Gastroesophageal sphincter (tissue), 4 donors: Measurements from ENCODE around the gene DNAJC5. TPM values are rescaled to one million over a fixed set of nuclear protein-coding genes. Genes with fewer than 3 reads are reported as not detected.

Experiments used
- ATAC-seq: fragments of 150-250 bp; one replicate; pipeline ENCODE4 v1.9.1; 2016; ENCODE audit warnings: mild to moderate bottlenecking, moderate library complexity
- H3K27ac ChIP-seq, 4 donors: fragments of 200-600 bp; sonication (generic) in 3 of 4; 1 replicate in 3 of 4; 2 replicates in 1 of 4; pipeline ENCODE4 v1.5.1; 2016 to 2019
- H3K27me3 ChIP-seq: fragments of 200-600 bp; sonication (generic); one replicate; pipeline ENCODE4 v1.5.1; 2019
- H3K36me3 ChIP-seq, 2 donors: fragments of 200-600 bp; sonication (generic); one replicate each; pipeline ENCODE4 v1.5.1; 2019; ENCODE audit warnings: control low read depth in 1 of 2
- H3K4me1 ChIP-seq, 3 donors: fragments of 200-600 bp; sonication (generic); 1 replicate in 2 of 3; 2 replicates in 1 of 3; pipeline ENCODE4 v1.5.1; 2016 to 2019; ENCODE audit warnings: control low read depth in 2 of 3
- H3K4me3 ChIP-seq, 2 donors: fragments of 200-600 bp; sonication (generic); one replicate each; pipeline ENCODE4 v1.5.1; 2019; ENCODE audit warnings: mild to moderate bottlenecking in 1 of 2, moderate library complexity in 1 of 2
- H3K9me3 ChIP-seq, 3 donors: fragments of 200-600 bp; sonication (generic); one replicate each; pipeline ENCODE4 v1.5.1; 2017 to 2019; ENCODE audit warnings: control low read depth in 2 of 3
- EP300 ChIP-seq: sonication (generic); formaldehyde crosslinking; IDR thresholded peaks from one replicate; pipeline ENCODE4 v1.6.1; 2017; ENCODE audit warnings: antibody characterized with exemption, mild to moderate bottlenecking
- POLR2A ChIP-seq, 2 donors: fragments of 450-650 bp; IDR thresholded peaks; one replicate each; pipeline ENCODE4 v1.6.1; 2017; ENCODE audit warnings: antibody characterized with exemption in 2 of 2, mild to moderate bottlenecking in 2 of 2, moderate library complexity in 1 of 2
- POLR2AphosphoS5 ChIP-seq: sonication (generic); formaldehyde crosslinking; IDR thresholded peaks from one replicate; pipeline ENCODE4 v1.6.1; 2017; ENCODE audit warnings: antibody characterized with exemption
- WGBS, 2 donors: methylation state at CpG; one replicate each; pipeline ENCODE4 v1.1.5; 2018; ENCODE audit warnings: low coverage in 1 of 2; 5-methylcytosine and 5-hydroxymethylcytosine counted together
- total RNA-seq, 4 donors: library from RNA; depleted of rRNA; stranded (reverse); fragments of >200 nt; gene quantifications; one replicate each; pipeline ENCODE4 v1.1.0, GENCODE V29; 2016
- TF ChIP-seq, protein P1 (sequence below), 4 experiments: fragments of 200-600 bp in 2 of 4; fragments of 450-650 bp in 2 of 4; sonication (generic) in 1 of 4; IDR thresholded peaks; one replicate each; pipeline ENCODE4 v1.5.1; 2017 to 2019; ENCODE audit warnings: antibody characterized with exemption in 4 of 4, mild to moderate bottlenecking in 2 of 4, moderate library complexity in 2 of 4

DNAJC5 gene
- total RNA-seq, 4 donors from 2014 or later, result 44.7 to 70.6 (median 47.6) TPM

DNA sequence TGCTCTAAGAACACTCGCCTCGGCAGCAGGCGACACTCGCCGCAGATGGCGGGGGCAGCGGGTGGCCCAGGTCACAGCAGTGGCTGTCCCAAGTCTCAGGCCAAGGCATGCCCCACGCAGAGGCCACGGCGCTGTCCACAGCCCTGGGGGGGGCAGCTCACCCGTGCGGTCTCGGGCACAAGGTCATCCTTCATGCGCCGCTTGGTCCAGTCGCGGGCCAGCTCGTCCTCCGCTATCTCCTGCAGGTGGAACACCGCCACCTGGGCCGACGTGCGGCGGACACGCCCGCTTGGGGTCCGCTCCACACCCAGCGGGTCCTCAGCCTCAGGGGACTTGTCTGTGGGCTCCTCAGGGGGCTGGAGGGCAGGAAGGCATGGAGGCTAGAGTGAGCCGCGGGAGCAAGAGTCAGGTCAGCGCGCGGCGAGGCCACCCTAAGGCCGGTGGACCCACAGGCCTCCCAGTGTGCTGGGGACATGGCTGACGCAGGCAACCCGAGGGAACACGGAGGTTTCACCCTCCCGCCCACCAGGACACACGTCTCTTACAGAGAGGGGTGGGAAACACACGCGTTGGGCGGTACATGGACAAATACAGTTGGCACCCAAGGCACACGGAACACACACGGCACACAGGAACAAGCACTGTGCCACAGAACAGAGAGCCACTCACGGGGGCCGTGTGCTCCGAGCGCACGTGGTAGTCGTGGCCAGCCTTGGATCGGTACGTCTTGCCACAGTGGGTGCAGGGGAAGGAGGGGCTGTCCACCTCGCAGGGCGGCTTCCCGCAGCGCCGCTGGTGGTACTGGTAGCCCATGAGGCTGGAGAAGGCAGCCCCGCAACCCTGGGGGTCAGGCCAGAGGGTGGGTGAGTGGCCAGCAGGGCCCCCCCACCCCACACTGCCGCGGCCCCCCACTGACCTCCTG is 67.8 kb downstream of the DNAJC5 start:
- H3K9me3 ChIP-seq, result no peaks in the 10 kb centered on the region
- ATAC-seq, result no peak
- peaks cover 0 to 82% of the 10 kb centered on the region in 2 donors for H3K36me3 ChIP-seq
- H3K4me1 ChIP-seq, result peaks cover 0 to 8% (median 3%) of the 10 kb centered on the region in 3 donors
- 80% methylated on average over 1 to 3 of the region's 61 CpGs for WGBS, 2 donors
- H3K4me3 ChIP-seq, result no peak overlapping the region
- H3K27me3 ChIP-seq, result no peaks in the 10 kb centered on the region
- no peak overlapping the region for H3K27ac ChIP-seq
- no peak for TF ChIP-seq POLR2A (IDR thresholded peaks at IDR 0.05)
- no peak for TF ChIP-seq POLR2AphosphoS5
- TF ChIP-seq, protein P1, sequence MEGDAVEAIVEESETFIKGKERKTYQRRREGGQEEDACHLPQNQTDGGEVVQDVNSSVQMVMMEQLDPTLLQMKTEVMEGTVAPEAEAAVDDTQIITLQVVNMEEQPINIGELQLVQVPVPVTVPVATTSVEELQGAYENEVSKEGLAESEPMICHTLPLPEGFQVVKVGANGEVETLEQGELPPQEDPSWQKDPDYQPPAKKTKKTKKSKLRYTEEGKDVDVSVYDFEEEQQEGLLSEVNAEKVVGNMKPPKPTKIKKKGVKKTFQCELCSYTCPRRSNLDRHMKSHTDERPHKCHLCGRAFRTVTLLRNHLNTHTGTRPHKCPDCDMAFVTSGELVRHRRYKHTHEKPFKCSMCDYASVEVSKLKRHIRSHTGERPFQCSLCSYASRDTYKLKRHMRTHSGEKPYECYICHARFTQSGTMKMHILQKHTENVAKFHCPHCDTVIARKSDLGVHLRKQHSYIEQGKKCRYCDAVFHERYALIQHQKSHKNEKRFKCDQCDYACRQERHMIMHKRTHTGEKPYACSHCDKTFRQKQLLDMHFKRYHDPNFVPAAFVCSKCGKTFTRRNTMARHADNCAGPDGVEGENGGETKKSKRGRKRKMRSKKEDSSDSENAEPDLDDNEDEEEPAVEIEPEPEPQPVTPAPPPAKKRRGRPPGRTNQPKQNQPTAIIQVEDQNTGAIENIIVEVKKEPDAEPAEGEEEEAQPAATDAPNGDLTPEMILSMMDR (IDR thresholded peaks at IDR 0.05), result no peak
- TF ChIP-seq EP300, result no peak

DNA sequence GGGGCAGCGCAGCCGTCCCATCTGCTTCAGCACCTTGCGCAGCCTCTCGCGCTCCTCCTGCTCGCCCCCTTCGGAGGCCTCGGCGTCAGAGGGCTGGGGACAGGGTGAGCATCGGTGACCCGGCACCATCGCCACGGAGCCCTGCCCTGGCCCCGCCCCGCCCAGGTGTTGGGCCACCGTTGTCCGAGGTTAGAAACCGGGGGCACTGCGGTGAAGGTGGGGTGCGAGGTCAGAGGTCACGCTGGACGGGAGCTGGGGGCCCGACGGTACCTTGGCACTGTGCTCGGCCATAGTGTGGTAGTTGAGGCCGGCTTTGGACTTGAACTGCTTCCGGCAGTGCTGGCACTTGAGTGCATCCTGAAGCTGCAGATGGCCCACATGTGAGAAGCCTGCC is 68.4 kb downstream of the DNAJC5 start:
- Histone ChIP-seq H3K4me3 (no peak overlapping the region), H3K36me3 (peaks cover 0 to 83% of the 10 kb centered on the region in 2 donors), H3K27me3 (no peaks in the 10 kb centered on the region), H3K27ac (no peak overlapping the region), H3K4me1 (peaks cover 0 to 6% (median 3%) of the 10 kb centered on the region in 3 donors), H3K9me3 (no peaks in the 10 kb centered on the region)
- no peak for ATAC-seq
- WGBS, 2 donors, result no CpG with 5 or more reads among the region's 27 CpGs
- no peak for TF ChIP-seq EP300
- TF ChIP-seq, protein P1 (IDR thresholded peaks at IDR 0.05), result no peak
- no peak for TF ChIP-seq POLR2AphosphoS5
- no peak for TF ChIP-seq POLR2A (IDR thresholded peaks at IDR 0.05)

DNA sequence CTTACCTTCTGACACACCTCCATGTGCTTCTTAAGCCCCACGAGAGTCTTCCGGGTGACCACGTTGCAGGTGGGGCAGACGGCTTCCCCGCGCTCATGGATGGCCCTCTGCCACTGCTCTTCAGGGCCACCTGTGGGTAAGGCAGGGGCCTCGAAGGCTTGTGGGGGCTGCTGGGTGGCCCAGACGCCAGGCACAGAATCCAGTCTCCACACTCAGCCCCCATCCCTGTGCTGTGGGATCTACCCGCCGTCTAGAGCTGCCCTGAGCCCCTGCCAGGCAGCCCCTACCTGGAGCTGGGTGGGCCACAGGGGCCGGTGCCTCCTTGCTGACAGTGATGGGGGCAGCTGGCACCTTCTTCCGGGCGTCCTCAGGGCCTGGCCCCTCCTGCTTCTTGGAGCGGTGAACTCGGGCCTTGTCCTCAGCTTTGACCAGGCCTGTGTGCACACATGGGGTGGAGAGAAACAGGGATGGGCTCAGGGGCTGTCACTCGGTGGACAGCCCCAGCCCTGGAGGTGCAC is 68.9 kb downstream of the DNAJC5 start:
- H3K36me3 ChIP-seq, result peaks cover 0 to 78% of the 10 kb centered on the region in 2 donors
- no CpG with 5 or more reads among the region's 16 CpGs for WGBS, 2 donors
- no peak for ATAC-seq

DNA sequence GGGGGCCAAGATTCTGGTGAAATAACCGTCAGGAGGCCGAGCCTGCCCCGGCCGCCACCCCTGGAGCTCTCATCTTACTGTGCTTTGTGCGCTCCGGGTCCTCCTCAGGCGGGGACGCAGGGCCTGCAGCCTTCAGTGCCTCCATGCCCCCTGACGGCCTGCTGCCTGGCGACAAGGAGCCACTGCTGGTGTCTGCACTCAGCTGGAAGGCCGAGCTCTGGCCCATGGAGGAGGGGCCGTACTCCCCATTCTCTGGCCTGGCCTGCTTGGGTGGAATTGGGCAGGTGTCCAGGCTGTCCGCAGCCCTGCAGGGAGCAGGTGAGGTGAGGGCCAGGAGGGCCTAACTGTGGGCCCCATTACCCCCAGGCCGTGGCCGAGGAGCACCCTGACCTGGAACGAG is 69.5 kb downstream of the DNAJC5 start:
- ATAC-seq, result no peak
- H3K4me1 ChIP-seq, result peaks cover 0 to 14% (median 11%) of the 10 kb centered on the region in 3 donors
- TF ChIP-seq EP300 (no peak), POLR2A (IDR thresholded peaks at IDR 0.05) (no peak), POLR2AphosphoS5 (no peak)
- TF ChIP-seq, protein P1 (IDR thresholded peaks at IDR 0.05), result no peak
- peaks cover 0 to 73% of the 10 kb centered on the region in 2 donors for H3K36me3 ChIP-seq
- no peak overlapping the region for H3K27ac ChIP-seq
- WGBS, 2 donors, result no CpG with 5 or more reads among the region's 16 CpGs
- H3K4me3 ChIP-seq, result no peak overlapping the region
- no peaks in the 10 kb centered on the region for H3K27me3 ChIP-seq
- H3K9me3 ChIP-seq, result no peaks in the 10 kb centered on the region

More for the DNA sequence above, 68.9 kb downstream of the DNAJC5 start:
- no peaks in the 10 kb centered on the region for H3K9me3 ChIP-seq
- no peak overlapping the region for H3K4me3 ChIP-seq
- no peaks in the 10 kb centered on the region for H3K27me3 ChIP-seq
- peaks cover 0 to 10% (median 8%) of the 10 kb centered on the region in 3 donors for H3K4me1 ChIP-seq
- TF ChIP-seq, protein P1 (IDR thresholded peaks at IDR 0.05), result no peak
- no peak for TF ChIP-seq EP300
- no peak for TF ChIP-seq POLR2AphosphoS5
- no peak for TF ChIP-seq POLR2A (IDR thresholded peaks at IDR 0.05)
- no peak overlapping the region for H3K27ac ChIP-seq
